SK-N-SH (cell line): ENCODE measurements around the gene FZD7.

Experiments used
- EP300 ChIP-seq, 2 experiments: IDR thresholded peaks; 2 replicates each; pipeline versions ENCODE4 v1.4.0 to v1.6.1; 2012; ENCODE audit warnings: borderline replicate concordance in 1 of 2, low read depth in 1 of 2, low read length in 1 of 2
- GABPA ChIP-seq: IDR thresholded peaks from 2 replicates; pipeline ENCODE4 v1.4.0; 2012; ENCODE audit warnings: low read depth, mild to moderate bottlenecking
- POLR2AphosphoS5 ChIP-seq: IDR thresholded peaks from 2 replicates; pipeline ENCODE4 v1.6.1; 2012; ENCODE audit warnings: low read depth, low read length
- TAF1 ChIP-seq: IDR thresholded peaks from 2 replicates; pipeline ENCODE4 v1.6.1; 2012; ENCODE audit warnings: low read depth, mild to moderate bottlenecking, low read length, moderate library complexity, borderline replicate concordance
- YY1 ChIP-seq: IDR thresholded peaks from 2 replicates; pipeline ENCODE4 v1.4.0; 2012; ENCODE audit warnings: low read depth, mild to moderate bottlenecking
- TF ChIP-seq, protein P1 (sequence below): fragments of 200-600 bp; sonication (generic); IDR thresholded peaks from 2 replicates; pipeline ENCODE4 v1.6.1; 2017; ENCODE audit warnings: antibody characterized with exemption, mild to moderate bottlenecking, moderate library complexity
- TF ChIP-seq, protein P2 (sequence below): IDR thresholded peaks from 2 replicates; pipeline ENCODE4 v1.4.0; 2012; ENCODE audit warnings: low read depth
- TF ChIP-seq, protein P3 (sequence below): IDR thresholded peaks from 2 replicates; pipeline ENCODE4 v1.4.0; 2012; ENCODE audit warnings: low read depth, borderline replicate concordance
- TF ChIP-seq, protein P4 (sequence below): fragments of 150-350 bp; IDR thresholded peaks from 2 replicates; pipeline ENCODE4 v1.6.1; 2016; ENCODE audit warnings: mild to moderate bottlenecking, low read depth, low read length

DNA sequence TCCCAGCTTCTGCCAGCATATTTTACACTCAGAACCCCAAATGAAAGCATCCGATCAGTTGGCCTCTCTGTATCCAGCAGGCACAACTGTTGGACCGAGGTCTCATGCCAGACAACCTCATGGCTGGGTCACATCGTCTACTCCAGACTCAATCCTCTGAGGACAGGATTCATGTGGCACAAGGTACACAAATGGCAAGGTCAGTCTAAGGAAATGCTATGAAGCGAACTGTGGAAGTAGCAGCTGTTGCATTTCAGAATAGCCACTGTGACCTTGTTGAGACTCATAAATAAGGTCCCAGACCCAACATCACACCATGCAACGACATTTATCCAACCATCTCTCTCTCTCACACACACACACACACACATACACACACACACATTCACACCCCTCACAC lies 7.1 kb upstream of the FZD7 start:
- TF ChIP-seq, protein P1, sequence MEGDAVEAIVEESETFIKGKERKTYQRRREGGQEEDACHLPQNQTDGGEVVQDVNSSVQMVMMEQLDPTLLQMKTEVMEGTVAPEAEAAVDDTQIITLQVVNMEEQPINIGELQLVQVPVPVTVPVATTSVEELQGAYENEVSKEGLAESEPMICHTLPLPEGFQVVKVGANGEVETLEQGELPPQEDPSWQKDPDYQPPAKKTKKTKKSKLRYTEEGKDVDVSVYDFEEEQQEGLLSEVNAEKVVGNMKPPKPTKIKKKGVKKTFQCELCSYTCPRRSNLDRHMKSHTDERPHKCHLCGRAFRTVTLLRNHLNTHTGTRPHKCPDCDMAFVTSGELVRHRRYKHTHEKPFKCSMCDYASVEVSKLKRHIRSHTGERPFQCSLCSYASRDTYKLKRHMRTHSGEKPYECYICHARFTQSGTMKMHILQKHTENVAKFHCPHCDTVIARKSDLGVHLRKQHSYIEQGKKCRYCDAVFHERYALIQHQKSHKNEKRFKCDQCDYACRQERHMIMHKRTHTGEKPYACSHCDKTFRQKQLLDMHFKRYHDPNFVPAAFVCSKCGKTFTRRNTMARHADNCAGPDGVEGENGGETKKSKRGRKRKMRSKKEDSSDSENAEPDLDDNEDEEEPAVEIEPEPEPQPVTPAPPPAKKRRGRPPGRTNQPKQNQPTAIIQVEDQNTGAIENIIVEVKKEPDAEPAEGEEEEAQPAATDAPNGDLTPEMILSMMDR: no peak
- TF ChIP-seq, protein P2, sequence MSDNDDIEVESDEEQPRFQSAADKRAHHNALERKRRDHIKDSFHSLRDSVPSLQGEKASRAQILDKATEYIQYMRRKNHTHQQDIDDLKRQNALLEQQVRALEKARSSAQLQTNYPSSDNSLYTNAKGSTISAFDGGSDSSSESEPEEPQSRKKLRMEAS: no peak
- TF ChIP-seq, protein P3, sequence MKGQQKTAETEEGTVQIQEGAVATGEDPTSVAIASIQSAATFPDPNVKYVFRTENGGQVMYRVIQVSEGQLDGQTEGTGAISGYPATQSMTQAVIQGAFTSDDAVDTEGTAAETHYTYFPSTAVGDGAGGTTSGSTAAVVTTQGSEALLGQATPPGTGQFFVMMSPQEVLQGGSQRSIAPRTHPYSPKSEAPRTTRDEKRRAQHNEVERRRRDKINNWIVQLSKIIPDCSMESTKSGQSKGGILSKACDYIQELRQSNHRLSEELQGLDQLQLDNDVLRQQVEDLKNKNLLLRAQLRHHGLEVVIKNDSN: no peak
- no peak for TF ChIP-seq GABPA
- TF ChIP-seq, protein P4, sequence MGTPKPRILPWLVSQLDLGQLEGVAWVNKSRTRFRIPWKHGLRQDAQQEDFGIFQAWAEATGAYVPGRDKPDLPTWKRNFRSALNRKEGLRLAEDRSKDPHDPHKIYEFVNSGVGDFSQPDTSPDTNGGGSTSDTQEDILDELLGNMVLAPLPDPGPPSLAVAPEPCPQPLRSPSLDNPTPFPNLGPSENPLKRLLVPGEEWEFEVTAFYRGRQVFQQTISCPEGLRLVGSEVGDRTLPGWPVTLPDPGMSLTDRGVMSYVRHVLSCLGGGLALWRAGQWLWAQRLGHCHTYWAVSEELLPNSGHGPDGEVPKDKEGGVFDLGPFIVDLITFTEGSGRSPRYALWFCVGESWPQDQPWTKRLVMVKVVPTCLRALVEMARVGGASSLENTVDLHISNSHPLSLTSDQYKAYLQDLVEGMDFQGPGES: no peak
- no peak for TF ChIP-seq POLR2AphosphoS5
- TF ChIP-seq YY1: no peak
- no peak for TF ChIP-seq EP300 (IDR thresholded peaks at IDR 0.05; ENCODE audit: borderline replicate concordance in 1 of 2, low read depth in 1 of 2, low read length in 1 of 2)
- no peak for TF ChIP-seq TAF1
